Erythroblast (primary cell): ENCODE measurements around the gene GPR25.
"Not testable (repeated sequence)": the region's sequence is repeated elsewhere in the genome, so short reads cannot be mapped to it uniquely, and the experiment has no call there.

Experiments used
- DNase-seq, 2 experiments: peaks; one replicate each; lab custom pipeline; 2025; lab: John Stamatoyannopoulos, UW
- GATA1 ChIP-seq: IDR thresholded peaks from 2 replicates; pipeline ENCODE4 v1.6.1; 2011; ENCODE audit warnings: low read depth, mild to moderate bottlenecking, control low read depth, low read length, moderate library complexity
- POLR2A ChIP-seq: IDR thresholded peaks from 2 replicates; pipeline ENCODE4 v1.6.1; 2011; ENCODE audit warnings: mild to moderate bottlenecking, low read length

GPR25 gene

DNA sequence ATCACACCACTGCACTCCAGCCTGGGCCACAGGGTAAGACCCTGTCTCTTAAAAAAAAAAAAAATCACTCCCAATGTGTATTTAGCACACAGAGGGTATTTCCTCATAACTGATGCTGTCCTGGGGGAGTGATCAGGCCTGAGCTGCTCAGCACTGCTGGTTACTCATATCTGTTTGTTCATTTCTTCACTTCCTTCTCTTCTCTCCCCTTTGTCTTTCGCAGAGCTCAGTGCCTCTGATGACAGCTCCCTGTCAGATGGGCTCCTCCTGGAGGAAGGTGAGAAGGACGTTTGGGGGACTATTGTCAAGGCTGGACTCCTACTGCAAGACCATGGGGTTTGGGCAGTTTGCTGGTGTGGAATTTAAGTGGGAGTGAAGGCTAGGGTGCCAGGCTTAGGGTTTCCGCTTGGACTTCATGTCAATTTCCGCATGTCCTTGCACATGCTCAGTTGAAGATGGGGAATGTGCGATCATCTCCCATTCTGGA lies 34.9 kb downstream of the GPR25 start:
- DNase-seq, result no peak

GRCh38 chr1:200908191-200908868 lies 35.5 kb downstream of the GPR25 start:
- no peak for TF ChIP-seq POLR2A
- TF ChIP-seq GATA1, result no peak
- no peak for DNase-seq

More for the DNA sequence above, 34.9 kb downstream of the GPR25 start:
- no peak for TF ChIP-seq POLR2A

GRCh38 chr1:200909071-200909470 lies 36.3 kb downstream of the GPR25 start:
- TF ChIP-seq GATA1, result no peak
- TF ChIP-seq POLR2A, result no peak

DNA sequence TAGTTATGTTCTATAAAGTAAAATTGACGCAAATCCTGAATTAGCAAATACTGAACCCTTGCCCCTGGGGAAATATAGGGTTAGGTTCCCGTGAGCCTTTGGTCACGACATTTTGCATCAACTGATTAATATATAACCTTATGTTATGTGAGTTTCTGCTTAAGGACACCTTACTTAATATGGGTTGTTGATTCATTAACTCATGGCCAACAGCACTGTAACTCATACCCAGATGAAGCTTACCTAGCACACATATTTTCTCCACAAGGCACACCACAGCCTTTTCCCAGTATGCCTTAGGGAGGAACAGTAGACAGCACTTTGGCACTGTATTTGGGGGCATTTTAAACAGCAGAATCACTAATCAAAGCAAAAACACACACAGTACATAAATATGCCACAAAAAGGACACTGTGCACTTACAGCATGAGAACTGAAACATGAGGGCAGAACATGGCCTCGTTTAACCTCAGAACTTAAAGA lies 37.0 kb downstream of the GPR25 start:
- no peak for DNase-seq
- TF ChIP-seq GATA1 (no peak), POLR2A (no peak)

More at GRCh38 chr1:200909071-200909470, 36.3 kb downstream of the GPR25 start:
- DNase-seq, result no peak

GRCh38 chr1:200911361-200911760 lies 38.6 kb downstream of the GPR25 start:
- no peak for TF ChIP-seq POLR2A
- TF ChIP-seq GATA1, result no peak
- DNase-seq, result no peak

GRCh38 chr1:200911936-200912335 lies 39.2 kb downstream of the GPR25 start:
- DNase-seq, result not testable (repeated sequence)

DNA sequence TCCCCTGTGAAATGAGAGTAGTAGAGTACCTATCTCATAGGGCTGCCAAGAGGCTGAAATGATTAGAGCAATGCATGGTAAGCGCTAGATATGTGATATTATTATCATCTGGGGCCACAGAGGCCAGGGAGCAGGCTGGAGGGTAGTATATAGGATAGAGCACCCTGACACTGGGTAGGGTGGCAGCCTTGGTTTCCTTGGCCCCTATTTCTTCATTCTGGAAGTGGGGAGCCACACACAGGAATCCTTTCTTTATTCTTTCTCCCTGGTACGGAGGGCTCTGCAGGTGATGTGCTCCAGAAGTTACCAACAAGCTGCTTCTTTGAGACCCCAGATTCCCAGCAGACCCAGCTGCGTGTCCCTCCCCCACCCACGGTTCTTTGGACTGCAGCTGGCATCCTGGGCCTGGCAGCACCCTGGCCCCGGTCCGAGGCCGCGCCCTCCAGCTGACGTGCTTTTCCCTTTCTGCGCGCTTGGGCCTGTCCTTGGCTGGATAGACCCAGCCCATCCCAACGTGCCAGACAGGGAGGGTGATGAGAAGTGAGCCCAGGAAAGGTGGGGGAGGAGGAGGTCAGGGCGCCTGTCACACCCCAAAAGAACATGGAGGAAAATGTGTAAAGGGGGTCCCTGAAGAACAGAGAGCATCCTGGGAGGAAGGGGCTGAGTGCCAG lies 40.1 kb downstream of the GPR25 start:
- no peak for DNase-seq
- TF ChIP-seq POLR2A (no peak), GATA1 (no peak)

DNA sequence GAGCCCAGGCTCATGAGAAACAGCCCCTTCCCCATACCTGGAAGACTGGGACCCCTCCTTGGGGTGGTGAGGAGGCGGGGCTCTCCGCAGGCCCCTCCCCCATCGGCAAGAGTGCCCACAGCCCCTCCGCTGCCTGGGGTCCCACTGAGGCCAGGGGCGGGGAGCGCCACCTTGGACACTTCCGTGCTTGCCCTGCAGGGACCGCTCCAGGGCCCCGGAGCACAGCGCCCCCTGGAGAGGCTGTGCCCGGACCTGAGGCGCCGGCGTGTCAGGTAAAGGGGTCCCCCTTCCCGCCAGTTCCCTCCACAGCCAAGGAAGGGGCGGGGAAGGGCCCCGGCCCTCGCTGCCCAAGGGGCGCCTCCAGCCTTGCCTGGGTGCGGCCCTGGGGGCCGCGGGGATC lies 43.4 kb downstream of the GPR25 start:
- DNase-seq, result no peak
- TF ChIP-seq GATA1, result no peak
- TF ChIP-seq POLR2A, result no peak

GRCh38 chr1:200916681-200917080 lies 43.9 kb downstream of the GPR25 start:
- no peak for DNase-seq
- TF ChIP-seq POLR2A, result no peak
- TF ChIP-seq GATA1, result no peak

DNA sequence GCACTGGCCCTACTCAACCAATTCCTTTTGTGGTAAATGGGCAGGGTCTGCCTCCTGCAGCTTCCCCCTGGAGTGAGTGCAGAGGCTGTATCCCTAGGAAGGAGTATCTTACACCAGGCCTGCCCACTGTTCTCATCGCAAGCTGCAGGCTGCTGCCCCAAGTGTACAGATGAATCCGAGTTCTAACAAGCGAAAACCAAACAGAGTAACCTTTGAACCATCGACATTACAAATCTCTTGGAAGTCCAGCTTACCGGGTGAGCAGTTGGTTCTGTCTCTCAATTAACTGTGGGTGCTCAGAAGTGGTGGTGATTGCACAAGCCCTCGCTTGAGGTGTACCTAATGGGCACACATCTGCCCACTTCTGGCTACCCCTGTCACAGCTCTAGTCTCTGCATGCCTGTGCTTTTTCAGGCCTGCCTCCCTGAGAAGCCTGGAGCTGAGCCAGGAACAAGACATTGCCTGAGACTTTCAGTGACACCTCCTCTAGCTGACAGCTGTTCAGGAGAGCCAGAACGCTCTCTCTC lies 44.6 kb downstream of the GPR25 start:
- TF ChIP-seq GATA1 (no peak), POLR2A (no peak)
- DNase-seq, result no peak

DNA sequence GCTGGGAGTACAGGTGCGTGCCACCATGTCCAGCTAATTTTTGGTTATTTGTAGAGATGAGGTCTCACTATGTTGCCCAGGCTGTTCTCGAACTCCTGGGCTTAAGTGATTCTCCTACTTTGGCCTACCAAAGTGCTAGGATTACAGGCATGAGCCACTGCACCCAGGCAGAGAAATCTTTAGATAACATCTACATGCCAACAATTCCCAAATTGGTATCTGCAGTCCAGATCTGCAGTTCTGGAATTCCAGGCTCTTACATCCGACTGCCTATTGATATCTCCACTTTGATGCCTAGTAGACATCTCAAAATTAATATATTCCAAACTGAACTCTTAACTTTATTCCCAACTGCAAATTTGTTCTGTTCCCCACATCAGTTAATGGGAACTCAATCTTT lies 45.2 kb downstream of the GPR25 start:
- no peak for DNase-seq
- TF ChIP-seq POLR2A (no peak), GATA1 (no peak)

DNA sequence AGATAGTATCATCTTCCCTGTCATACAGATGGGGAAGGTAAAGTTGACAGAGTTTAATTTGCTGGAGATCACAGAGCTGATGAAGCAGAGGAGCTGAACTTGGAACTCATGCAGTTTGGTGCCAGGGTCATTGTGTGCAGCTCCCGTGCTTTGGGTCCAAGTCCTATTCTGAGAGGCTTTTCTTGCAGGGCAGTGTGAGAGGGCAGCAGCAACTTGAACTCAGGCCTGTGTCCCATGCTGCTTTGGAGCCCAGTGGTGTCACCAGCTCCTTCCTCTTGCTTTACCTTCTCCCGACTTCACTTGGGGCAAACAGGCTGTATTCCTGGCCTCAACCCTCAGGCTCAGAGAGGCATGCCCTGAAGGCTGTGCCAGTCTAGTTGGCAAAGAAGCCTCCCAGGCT lies 46.6 kb downstream of the GPR25 start:
- no peak for TF ChIP-seq GATA1
- TF ChIP-seq POLR2A, result no peak
- no peak for DNase-seq

DNA sequence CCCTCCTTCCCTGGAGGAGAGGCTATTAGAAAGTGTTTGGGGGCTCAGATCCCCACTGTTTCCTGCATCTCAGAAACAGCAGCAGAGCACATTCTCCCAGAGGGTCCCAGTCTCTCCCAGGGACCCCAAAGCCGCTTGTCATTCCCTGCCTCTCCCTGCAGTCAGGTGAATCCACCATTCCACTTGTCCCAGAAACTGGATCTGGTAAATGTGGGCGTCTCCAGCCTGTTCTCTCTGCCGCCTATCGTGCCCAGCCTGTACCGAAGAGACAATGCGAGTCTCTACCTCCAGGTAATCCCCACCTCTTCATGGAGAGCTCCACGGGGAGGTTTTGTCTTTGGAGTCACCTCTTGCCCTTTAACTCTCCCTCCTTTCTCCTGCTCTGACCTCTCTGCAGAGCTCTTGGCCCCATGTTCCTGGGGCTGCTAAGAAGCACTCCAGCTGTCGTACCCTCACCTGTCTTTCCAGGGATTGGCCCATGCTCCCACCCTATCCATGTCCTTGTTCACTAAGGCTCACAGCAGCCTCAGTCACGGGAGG lies 48.9 kb downstream of the GPR25 start:
- no peak for TF ChIP-seq POLR2A
- no peak for TF ChIP-seq GATA1
- DNase-seq, result no peak

DNA sequence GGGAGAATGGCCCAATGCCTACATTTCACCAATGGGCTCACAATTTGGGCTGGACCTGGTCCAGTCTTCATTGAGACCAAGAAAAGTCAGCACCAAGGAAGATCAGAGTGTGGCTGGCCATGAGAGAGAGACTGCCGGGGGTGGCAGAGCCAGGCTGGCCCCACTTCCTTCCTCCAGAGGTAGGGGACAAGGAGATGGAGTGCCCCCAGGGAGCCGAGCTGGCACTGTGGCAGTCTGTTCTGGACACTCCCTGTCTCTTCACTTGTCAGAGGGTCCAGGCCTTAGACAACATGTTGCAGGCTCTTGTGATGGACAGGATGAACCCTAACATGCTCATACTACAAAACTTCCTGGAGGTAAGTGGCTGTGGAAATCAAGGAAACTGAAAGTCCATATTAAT lies 49.6 kb downstream of the GPR25 start:
- TF ChIP-seq POLR2A (no peak), GATA1 (no peak)
- no peak for DNase-seq
